ENCODE data around the gene PAFAH2. TPM values are rescaled to one million over a fixed set of nuclear protein-coding genes. Genes with fewer than 3 reads are reported as not detected.

The PAFAH2 gene
- total RNA-seq, 1 experiment from 2014 or later = 13.0 TPM

GRCh38 chr1:25924454-25924853 is 73.4 kb downstream of the PAFAH2 start:
- no peaks in the 10 kb centered on the region for H4K20me1 ChIP-seq (ENCODE audit: insufficient read depth)
- H3K4me1 ChIP-seq (ENCODE audit: control insufficient read depth in 1 of 2, insufficient read depth in 2 of 2, low read length in 2 of 2) = no peaks in the 10 kb centered on the region
- ChIA-PET CTCF (no interaction called here), POLR2A (no interaction called here), RAD21 (ENCODE audit: low non-redundant PET in 1 of 2, low total read pairs in 2 of 2, uncharacterized antibody in 2 of 2, unreplicated experiment in 2 of 2) (no interaction called here)
- no peak overlapping the region for H3K27ac ChIP-seq (ENCODE audit: low read depth, low read length)
- TF ChIP-seq ZBTB33 (IDR thresholded peaks at IDR 0.05; ENCODE audit: extremely low read depth, insufficient replicate concordance, low read length) = no peak
- no peak for TF ChIP-seq ATF3 (IDR thresholded peaks at IDR 0.05)
- no peak for TF ChIP-seq FOSL1 (IDR thresholded peaks at IDR 0.05; ENCODE audit: low read depth)
- TF ChIP-seq SP1 (IDR thresholded peaks at IDR 0.05; ENCODE audit: low read depth) = no peak
- TF ChIP-seq CBX3 (IDR thresholded peaks at IDR 0.05; ENCODE audit: low read depth) = no peak
- no peak for TF ChIP-seq REST (IDR thresholded peaks at IDR 0.05; ENCODE audit: low read depth)
- TF ChIP-seq ZFX (IDR thresholded peaks at IDR 0.05) = no peak
- TF ChIP-seq RAD21 (IDR thresholded peaks at IDR 0.05; ENCODE audit: low read depth) = no peak
- no peak for TF ChIP-seq EZH2 (IDR thresholded peaks at IDR 0.05)
- no peak for TF ChIP-seq TCF7L2 (IDR thresholded peaks at IDR 0.05; ENCODE audit: borderline replicate concordance, extremely low read depth, insufficient read depth, insufficient read length)
- no peak for TF ChIP-seq JUND (IDR thresholded peaks at IDR 0.05)
- no peak for TF ChIP-seq ZNF274 (IDR thresholded peaks at IDR 0.05; ENCODE audit: low read depth, low read length)
- TF ChIP-seq SIN3A (IDR thresholded peaks at IDR 0.05; ENCODE audit: low read depth) = no peak
- no peak for TF ChIP-seq POLR2AphosphoS5 (IDR thresholded peaks at IDR 0.05; ENCODE audit: low read depth, low read length)
- no peak for TF ChIP-seq EZH2phosphoT487 (IDR thresholded peaks at IDR 0.05; ENCODE audit: borderline replicate concordance)
- H3K4me2 ChIP-seq (ENCODE audit: low read length) = no peak overlapping the region
- no peak overlapping the region for H2AFZ ChIP-seq (ENCODE audit: low read depth, low read length, poor library complexity, severe bottlenecking)
- no TSS peak for BruUV-seq (replicated peaks)
- H3K9me2 ChIP-seq (ENCODE audit: insufficient read depth) = no peaks in the 10 kb centered on the region
- H3K79me2 ChIP-seq (ENCODE audit: insufficient read depth, low read length) = no peaks in the 10 kb centered on the region
- intact Hi-C loops (cut with micrococcal nuclease) = no loop called here
- no peaks in the 10 kb centered on the region for H3K36me3 ChIP-seq (ENCODE audit: control insufficient read depth in 1 of 2, insufficient read depth in 2 of 2, low read length in 2 of 2)
- no peak overlapping the region for H3K4me3 ChIP-seq (replicated peaks in 1 of 2; ENCODE audit: low read depth in 1 of 2, low read length in 2 of 2)
- no peak overlapping the region for H3K9ac ChIP-seq (ENCODE audit: low read length)
- H3K27me3 ChIP-seq (ENCODE audit: insufficient read depth, low read length) = no peaks in the 10 kb centered on the region
- DNase-seq (ENCODE audit: low read depth, low spot score) (no peak), ATAC-seq (no peak)
- no peaks in the 10 kb centered on the region for H3K9me3 ChIP-seq (ENCODE audit: control insufficient read depth in 1 of 2, insufficient read depth in 1 of 2, low read depth in 1 of 2, low read length in 2 of 2)
